OCI-LY3 (cell line): ENCODE measurements around the gene EPG5.
"Not testable (repeated sequence)": the region's sequence is repeated elsewhere in the genome, so short reads cannot be mapped to it uniquely, and the experiment has no call there.

ENCODE experiments used
- H2AFZ ChIP-seq: fragments of 200-600, 300-600 bp; shearing (Covaris generic); 2 replicates; pipeline ENCODE4 v1.6.0; 2014; ENCODE audit warnings: antibody characterized with exemption, low read depth, low read length
- H3K27ac ChIP-seq: fragments of 200-600, 300-600 bp; sonication (generic); 2 replicates; pipeline ENCODE4 v1.5.1; 2014; ENCODE audit warnings: mild to moderate bottlenecking, low read length, moderate library complexity, mixed read lengths
- H3K27me3 ChIP-seq: fragments of 200-600, 300-600 bp; sonication (generic); 2 replicates; pipeline ENCODE4 v1.6.1; 2014; ENCODE audit warnings: low read depth, low read length, mixed read lengths
- H3K36me3 ChIP-seq: fragments of 200-600, 300-600 bp; sonication (generic); replicated peaks from 2 replicates; pipeline ENCODE3; 2014; ENCODE audit warnings: low read depth, low read length, mixed read lengths
- H3K4me1 ChIP-seq: fragments of 300-600, 200-600 bp; sonication (generic); 2 replicates; pipeline ENCODE4 v1.6.1; 2014; ENCODE audit warnings: low read length, mixed read lengths
- H3K4me2 ChIP-seq: fragments of 200-600, 300-600 bp; sonication (generic); 2 replicates; pipeline ENCODE4 v1.6.1; 2014; ENCODE audit warnings: low read length, mixed read lengths
- H3K4me3 ChIP-seq: fragments of 300-600, 200-600 bp; sonication (generic); 2 replicates; pipeline ENCODE4 v1.5.1; 2014; ENCODE audit warnings: antibody characterized with exemption, mild to moderate bottlenecking, low read length, moderate library complexity
- H3K79me2 ChIP-seq: fragments of 300-600, 200-600 bp; shearing (Covaris generic); 2 replicates; pipeline ENCODE4 v1.6.1; 2014; ENCODE audit warnings: mild to moderate bottlenecking, low read length, mixed read lengths
- H3K9ac ChIP-seq: fragments of 300-600, 200-600 bp; shearing (Covaris generic); 2 replicates; pipeline ENCODE4 v1.6.0; 2014; ENCODE audit warnings: mild to moderate bottlenecking, low read length, moderate library complexity
- H3K9me3 ChIP-seq: fragments of 200-600, 300-600 bp; shearing (Covaris generic); 2 replicates; pipeline ENCODE4 v1.6.1; 2014; ENCODE audit warnings: low read length, mixed read lengths; ENCODE audit not compliant: insufficient read depth
- H4K20me1 ChIP-seq: fragments of 200-600, 300-600 bp; sonication (generic); 2 replicates; pipeline ENCODE4 v1.6.1; 2016; ENCODE audit warnings: low read length, mixed read lengths; ENCODE audit not compliant: insufficient read depth
- CTCF ChIP-seq: fragments of 200-600, 300-600 bp; sonication (generic); IDR thresholded peaks from 2 replicates; pipeline ENCODE4 v1.5.1; 2014; ENCODE audit warnings: antibody characterized with exemption, low read length, low read depth
- EZH2phosphoT487 ChIP-seq: fragments of 200-600 bp; shearing (Covaris generic); IDR thresholded peaks from 2 replicates; pipeline ENCODE4 v1.6.1; 2018; ENCODE audit warnings: antibody characterized with exemption, mixed run types, low read depth

Gene EPG5

GRCh38 chr18:45978084-45978483, 11.0 kb upstream of the EPG5 start:
- peaks cover 9% of the 10 kb centered on the region for H3K4me1 ChIP-seq
- TF ChIP-seq CTCF (no peak), EZH2phosphoT487 (no peak)
- no peak overlapping the region for H3K4me2 ChIP-seq
- no peaks in the 10 kb centered on the region for H4K20me1 ChIP-seq
- H3K9ac ChIP-seq, result no peak overlapping the region
- no peak overlapping the region for H3K27ac ChIP-seq
- no peaks in the 10 kb centered on the region for H3K36me3 ChIP-seq
- H3K27me3 ChIP-seq, result peaks cover 11% of the 10 kb centered on the region
- no peak overlapping the region for H2AFZ ChIP-seq
- H3K4me3 ChIP-seq, result no peak overlapping the region
- no peaks in the 10 kb centered on the region for H3K79me2 ChIP-seq
- H3K9me3 ChIP-seq, result no peaks in the 10 kb centered on the region

- Histone ChIP-seq H3K27me3 (peaks cover 11% of the 10 kb centered on the region), H3K36me3 (no peaks in the 10 kb centered on the region), H3K9ac (no peak overlapping the region), H2AFZ (no peak overlapping the region), H3K4me3 (no peak overlapping the region), H4K20me1 (no peaks in the 10 kb centered on the region), H3K4me1 (peaks cover 9% of the 10 kb centered on the region), H3K79me2 (no peaks in the 10 kb centered on the region), H3K27ac (no peak overlapping the region), H3K9me3 (no peaks in the 10 kb centered on the region), H3K4me2 (no peak overlapping the region)
- TF ChIP-seq CTCF, result no peak
- TF ChIP-seq EZH2phosphoT487, result no peak
Measured at GRCh38 chr18:45976974-45977373, 9.8 kb upstream of the EPG5 start.

DNA sequence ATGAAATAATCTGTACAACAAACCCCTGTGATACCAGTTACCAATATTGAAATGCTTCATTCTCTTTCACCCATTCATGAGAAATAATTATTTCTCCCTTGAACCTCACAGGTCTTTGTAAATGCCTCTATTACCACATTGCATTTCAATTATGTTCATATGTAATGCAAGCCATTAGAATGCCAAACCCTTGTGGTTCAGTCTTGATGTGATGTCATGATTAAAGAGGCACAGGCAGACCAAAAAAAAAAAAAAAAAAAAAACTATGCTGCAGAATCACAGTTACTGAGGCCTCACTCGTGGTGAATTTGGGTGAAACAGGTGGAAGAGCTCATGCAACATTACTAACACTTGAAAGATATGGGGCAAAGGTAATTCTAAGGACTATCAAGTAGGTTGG, 9.4 kb upstream of the EPG5 start:
- peaks cover 11% of the 10 kb centered on the region for H3K27me3 ChIP-seq
- H3K4me2 ChIP-seq, result no peak overlapping the region
- H3K4me3 ChIP-seq, result no peak overlapping the region
- no peaks in the 10 kb centered on the region for H3K9me3 ChIP-seq
- H4K20me1 ChIP-seq, result no peaks in the 10 kb centered on the region
- H3K9ac ChIP-seq, result no peak overlapping the region
- H2AFZ ChIP-seq, result no peak overlapping the region
- no peak overlapping the region for H3K27ac ChIP-seq
- H3K36me3 ChIP-seq, result no peaks in the 10 kb centered on the region
- H3K4me1 ChIP-seq, result peaks cover 9% of the 10 kb centered on the region
- no peak for TF ChIP-seq CTCF
- H3K79me2 ChIP-seq, result no peaks in the 10 kb centered on the region

- H3K9me3 ChIP-seq, result no peaks in the 10 kb centered on the region
- H3K4me2 ChIP-seq, result peak overlapping the region; percentile 49
- peaks cover 9% of the 10 kb centered on the region for H3K4me1 ChIP-seq
- H2AFZ ChIP-seq, result peak overlapping the region; percentile 54
- no peaks in the 10 kb centered on the region for H4K20me1 ChIP-seq
- H3K36me3 ChIP-seq, result no peaks in the 10 kb centered on the region
- H3K79me2 ChIP-seq, result no peaks in the 10 kb centered on the region
- H3K27me3 ChIP-seq, result no peaks in the 10 kb centered on the region
- H3K4me3 ChIP-seq, result peak overlapping the region; percentile 14
- no peak overlapping the region for H3K9ac ChIP-seq
- TF ChIP-seq EZH2phosphoT487 (no peak), CTCF (peak; percentile 98)
- no peak overlapping the region for H3K27ac ChIP-seq
Measured at GRCh38 chr18:45974088-45974536, 7.0 kb upstream of the EPG5 start.

- not testable (repeated sequence) for H3K27ac ChIP-seq, H3K4me1 ChIP-seq, H3K36me3 ChIP-seq, H3K9ac ChIP-seq, H3K27me3 ChIP-seq, H3K4me2 ChIP-seq, H4K20me1 ChIP-seq, H2AFZ ChIP-seq, H3K9me3 ChIP-seq, H3K4me3 ChIP-seq
- H3K79me2 ChIP-seq, result peaks cover 22% of the 10 kb centered on the region
Measured at GRCh38 chr18:45964913-45965312, 2.2 kb downstream of the EPG5 start.
